SK-N-SH treated with all-trans-retinoic acid at 6 μM for 48 hours (cell line): ENCODE results near the gene PRRC2C.
"Not testable (repeated sequence)": the region's sequence is repeated elsewhere in the genome, so short reads cannot be mapped to it uniquely, and the experiment has no call there.

Experiments
- ATAC-seq: fragments of 200-7000 bp; cut with Tn5 transposase; 3 replicates; pipeline ENCODE4 v1.9.1; 2020; ENCODE audit warnings: mild to moderate bottlenecking, moderate library complexity
- ARNTL ChIP-seq: fragments of 450-650 bp; formaldehyde crosslinking; IDR thresholded peaks from 2 replicates; pipeline ENCODE4 v1.5.0; 2020; ENCODE audit warnings: low read depth, mild to moderate bottlenecking, moderate library complexity, borderline replicate concordance
- BACH2 ChIP-seq: fragments of 250-450 bp; sonication (Bioruptor Pico); IDR thresholded peaks from 2 replicates; pipeline ENCODE4 v1.9.0; 2021; ENCODE audit warnings: mild to moderate bottlenecking, borderline replicate concordance
- CSDC2 ChIP-seq: fragments of 250-450 bp; sonication (Bioruptor Pico); IDR thresholded peaks from 2 replicates; pipeline ENCODE4 v1.5.0; 2020; ENCODE audit warnings: mild to moderate bottlenecking, moderate library complexity
- CSRNP3 ChIP-seq: fragments of 250-450 bp; sonication (Bioruptor Pico); IDR thresholded peaks from 2 replicates; pipeline ENCODE4 v1.5.1; 2021; ENCODE audit warnings: mild to moderate bottlenecking, moderate library complexity
- GLIS3 ChIP-seq: fragments of 250-450 bp; sonication (Bioruptor Pico); IDR thresholded peaks from 2 replicates; pipeline ENCODE4 v1.5.0; 2020; ENCODE audit warnings: mild to moderate bottlenecking, moderate library complexity
- ISL1 ChIP-seq: fragments of 250-450 bp; sonication (Bioruptor Pico); IDR thresholded peaks from 2 replicates; pipeline ENCODE4 v2.1.2; 2022; ENCODE audit warnings: mild to moderate bottlenecking, moderate library complexity
- OSR1 ChIP-seq: fragments of 250-450 bp; sonication (Bioruptor Pico); IDR thresholded peaks from 2 replicates; pipeline ENCODE4 v1.8.0; 2022; ENCODE audit warnings: moderate library complexity, mild to moderate bottlenecking, inconsistent platforms
- POU6F1 ChIP-seq: fragments of 250-450 bp; sonication (Bioruptor Pico); IDR thresholded peaks from 2 replicates; pipeline ENCODE4 v1.8.0; 2021; ENCODE audit warnings: low read depth, mild to moderate bottlenecking, moderate library complexity, borderline replicate concordance
- PPARA ChIP-seq: fragments of 250-450 bp; sonication (Bioruptor Pico); IDR thresholded peaks from 2 replicates; pipeline ENCODE4 v1.5.0; 2020; ENCODE audit warnings: mild to moderate bottlenecking, borderline replicate concordance
- RARB ChIP-seq: fragments of 250-450 bp; sonication (Bioruptor Pico); IDR thresholded peaks from 2 replicates; pipeline ENCODE4 v1.8.0; 2021; ENCODE audit warnings: mild to moderate bottlenecking, moderate library complexity
- SNAI2 ChIP-seq: fragments of 250-450 bp; sonication (Bioruptor Pico); IDR thresholded peaks from 2 replicates; pipeline ENCODE4 v1.5.0; 2020; ENCODE audit warnings: mild to moderate bottlenecking, moderate library complexity
- TCF4 ChIP-seq: fragments of 250-450 bp; sonication (Bioruptor Pico); IDR thresholded peaks from 2 replicates; pipeline ENCODE4 v1.8.0; 2021; ENCODE audit warnings: mild to moderate bottlenecking, moderate library complexity, borderline replicate concordance
- TSHZ2 ChIP-seq: fragments of 250-450 bp; sonication (Bioruptor Pico); IDR thresholded peaks from 2 replicates; pipeline ENCODE4 v1.5.0; 2020; ENCODE audit warnings: mild to moderate bottlenecking, moderate library complexity
- ZC3H10 ChIP-seq: fragments of 250-450 bp; sonication (Bioruptor Pico); IDR thresholded peaks from 2 replicates; pipeline ENCODE4 v1.5.1; 2021; ENCODE audit warnings: mild to moderate bottlenecking, moderate library complexity
- ZFP3 ChIP-seq: fragments of 250-450 bp; sonication (Bioruptor Pico); IDR thresholded peaks from 2 replicates; pipeline ENCODE4 v1.5.0; 2020; ENCODE audit warnings: mild to moderate bottlenecking, moderate library complexity
- ZFP30 ChIP-seq: fragments of 450-650 bp; formaldehyde crosslinking; IDR thresholded peaks from 2 replicates; pipeline ENCODE4 v1.5.0; 2022; ENCODE audit warnings: mild to moderate bottlenecking, moderate library complexity
- ZNF565 ChIP-seq: fragments of 450-650 bp; formaldehyde crosslinking; conservative IDR thresholded peaks from 2 replicates; pipeline ENCODE4 v1.5.0; 2020; ENCODE audit warnings: low read depth, mild to moderate bottlenecking, moderate library complexity
- ZNF8 ChIP-seq: fragments of 450-650 bp; formaldehyde crosslinking; IDR thresholded peaks from 2 replicates; pipeline ENCODE4 v1.5.0; 2020; ENCODE audit warnings: mild to moderate bottlenecking, moderate library complexity
- TF ChIP-seq, protein P1 (sequence below): fragments of 250-450 bp; sonication (Bioruptor Pico); IDR thresholded peaks from 2 replicates; pipeline ENCODE4 v1.8.0; 2020; ENCODE audit warnings: mild to moderate bottlenecking, moderate library complexity, borderline replicate concordance

PRRC2C gene

GRCh38 chr1:171600862-171601261 lies 115.5 kb downstream of the PRRC2C start (continued):
- no peak for TF ChIP-seq CSRNP3 (CRISPR knock-in tag)
- TF ChIP-seq TCF4 (CRISPR knock-in tag), result no peak
- TF ChIP-seq, protein P1, sequence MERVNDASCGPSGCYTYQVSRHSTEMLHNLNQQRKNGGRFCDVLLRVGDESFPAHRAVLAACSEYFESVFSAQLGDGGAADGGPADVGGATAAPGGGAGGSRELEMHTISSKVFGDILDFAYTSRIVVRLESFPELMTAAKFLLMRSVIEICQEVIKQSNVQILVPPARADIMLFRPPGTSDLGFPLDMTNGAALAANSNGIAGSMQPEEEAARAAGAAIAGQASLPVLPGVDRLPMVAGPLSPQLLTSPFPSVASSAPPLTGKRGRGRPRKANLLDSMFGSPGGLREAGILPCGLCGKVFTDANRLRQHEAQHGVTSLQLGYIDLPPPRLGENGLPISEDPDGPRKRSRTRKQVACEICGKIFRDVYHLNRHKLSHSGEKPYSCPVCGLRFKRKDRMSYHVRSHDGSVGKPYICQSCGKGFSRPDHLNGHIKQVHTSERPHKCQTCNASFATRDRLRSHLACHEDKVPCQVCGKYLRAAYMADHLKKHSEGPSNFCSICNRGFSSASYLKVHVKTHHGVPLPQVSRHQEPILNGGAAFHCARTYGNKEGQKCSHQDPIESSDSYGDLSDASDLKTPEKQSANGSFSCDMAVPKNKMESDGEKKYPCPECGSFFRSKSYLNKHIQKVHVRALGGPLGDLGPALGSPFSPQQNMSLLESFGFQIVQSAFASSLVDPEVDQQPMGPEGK, result no peak
- no peak for TF ChIP-seq ISL1
- TF ChIP-seq SNAI2 (CRISPR knock-in tag), result no peak
- no peak for TF ChIP-seq ZFP30 (CRISPR knock-in tag)

GRCh38 chr1:171603042-171603441 lies 117.7 kb downstream of the PRRC2C start:
- not testable (repeated sequence) for ATAC-seq

DNA sequence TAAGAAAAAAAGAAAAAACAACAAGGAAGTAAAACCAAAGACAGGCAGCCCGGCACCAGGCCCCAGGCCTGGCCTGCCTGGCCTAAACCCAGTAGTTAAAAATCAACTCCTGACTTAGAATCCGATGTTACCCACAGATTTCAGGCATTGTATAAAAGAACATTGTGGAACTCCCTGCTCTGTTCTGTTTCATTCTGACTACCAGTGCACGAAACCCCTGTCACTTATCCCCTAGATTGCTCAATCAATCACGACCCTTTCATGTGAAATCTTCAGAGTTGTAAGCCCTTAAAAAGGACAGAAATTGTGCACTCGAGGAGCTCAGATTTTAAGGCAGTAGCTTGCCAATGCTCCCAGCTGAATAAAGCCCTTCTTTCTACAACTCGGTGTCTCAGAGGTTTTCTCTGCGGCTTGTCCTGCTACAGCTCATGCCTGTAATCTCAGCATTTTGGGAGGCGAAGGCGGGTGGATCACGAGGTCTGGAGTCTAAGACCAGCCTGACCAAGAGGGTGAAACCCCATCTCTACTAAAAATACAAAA lies 121.1 kb downstream of the PRRC2C start:
- no peak for TF ChIP-seq ZNF565 (CRISPR knock-in tag)
- TF ChIP-seq GLIS3 (CRISPR knock-in tag), result no peak
- no peak for TF ChIP-seq BACH2 (CRISPR knock-in tag)
- TF ChIP-seq CSDC2 (CRISPR knock-in tag), result no peak
- no peak for TF ChIP-seq OSR1 (CRISPR knock-in tag)
- TF ChIP-seq, all 23 proteins: peak for 0
- ATAC-seq, result no peak

- no peak for TF ChIP-seq ZNF565 (CRISPR knock-in tag)
- TF ChIP-seq RARB, result no peak
- no peak for TF ChIP-seq OSR1 (CRISPR knock-in tag)
- no peak for TF ChIP-seq POU6F1
- no peak for TF ChIP-seq PPARA (CRISPR knock-in tag)
- TF ChIP-seq ARNTL (CRISPR knock-in tag), result no peak
- TF ChIP-seq ZFP30 (CRISPR knock-in tag), result no peak
- TF ChIP-seq TCF4 (CRISPR knock-in tag), result no peak
- TF ChIP-seq ZNF8 (CRISPR knock-in tag), result no peak
- no peak for TF ChIP-seq BACH2 (CRISPR knock-in tag)
- no peak for TF ChIP-seq ZFP3 (CRISPR knock-in tag)
- no peak for TF ChIP-seq ISL1
- no peak for TF ChIP-seq TSHZ2
- TF ChIP-seq ZC3H10, result no peak
- TF ChIP-seq SNAI2 (CRISPR knock-in tag), result no peak
- no peak for ATAC-seq
Measured at GRCh38 chr1:171610385-171610784, 125.1 kb downstream of the PRRC2C start.

DNA sequence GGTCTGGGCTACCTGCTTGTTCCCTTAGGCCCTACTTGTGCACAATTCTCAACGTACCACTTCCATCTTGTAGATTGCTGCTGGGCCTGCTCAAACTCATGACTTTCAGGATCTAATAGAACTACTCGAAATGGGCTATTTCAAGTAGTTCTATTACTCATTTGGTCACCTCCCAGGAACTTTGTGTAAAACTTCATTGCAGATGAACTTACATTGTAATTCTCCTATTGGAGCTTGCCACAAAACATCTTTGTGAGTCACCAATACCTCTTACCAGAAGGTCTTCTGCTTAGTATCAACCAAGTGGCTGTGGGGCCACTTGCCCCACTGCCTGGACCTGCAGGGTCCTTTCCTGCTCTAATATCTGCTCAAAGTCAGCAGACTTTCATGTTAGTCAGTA lies 126.0 kb downstream of the PRRC2C start:
- no peak for TF ChIP-seq BACH2 (CRISPR knock-in tag)
- TF ChIP-seq, all 23 proteins: peak for 0
- no peak for ATAC-seq
